NT2/D1 (cell line): ENCODE results near the gene SUOX.
"Not testable (repeated sequence)": the region's sequence is repeated elsewhere in the genome, so short reads cannot be mapped to it uniquely, and the experiment has no call there.

Source experiments
- SUZ12 ChIP-seq: IDR thresholded peaks from 2 replicates; pipeline ENCODE4 v1.6.1; 2011; ENCODE audit not compliant: insufficient read length, insufficient read depth; ENCODE audit errors: extremely low read depth
- YY1 ChIP-seq: IDR thresholded peaks from 2 replicates; pipeline ENCODE4 v1.6.1; 2011; ENCODE audit not compliant: insufficient read length, insufficient read depth
- ZNF274 ChIP-seq: IDR thresholded peaks from 2 replicates; pipeline ENCODE4 v1.6.1; 2011; ENCODE audit warnings: mild to moderate bottlenecking, low read depth, low read length

GRCh38 chr12:55985976-55986375 is 11.1 kb upstream of the SUOX start:
- not testable (repeated sequence) for TF ChIP-seq YY1, SUZ12, ZNF274
